Fibroblast of the conjunctiva (primary cell): Measurements from ENCODE around the gene CCDC51.
"Not testable (repeated sequence)": the region's sequence is repeated elsewhere in the genome, so short reads cannot be mapped to it uniquely, and the experiment has no call there.

ENCODE experiments used
- DNase-seq: peaks from one replicate; pipeline ENCODE4 v3.0.0-alpha.2; 2010; ENCODE audit warnings: low read depth

The CCDC51 gene

GRCh38 chr3:48465531-48466378 is 25.8 kb upstream of the CCDC51 start:
- DNase-seq, result peak; percentile 100

GRCh38 chr3:48465237-48465530 is 25.3 kb upstream of the CCDC51 start:
- no peak for DNase-seq

DNA sequence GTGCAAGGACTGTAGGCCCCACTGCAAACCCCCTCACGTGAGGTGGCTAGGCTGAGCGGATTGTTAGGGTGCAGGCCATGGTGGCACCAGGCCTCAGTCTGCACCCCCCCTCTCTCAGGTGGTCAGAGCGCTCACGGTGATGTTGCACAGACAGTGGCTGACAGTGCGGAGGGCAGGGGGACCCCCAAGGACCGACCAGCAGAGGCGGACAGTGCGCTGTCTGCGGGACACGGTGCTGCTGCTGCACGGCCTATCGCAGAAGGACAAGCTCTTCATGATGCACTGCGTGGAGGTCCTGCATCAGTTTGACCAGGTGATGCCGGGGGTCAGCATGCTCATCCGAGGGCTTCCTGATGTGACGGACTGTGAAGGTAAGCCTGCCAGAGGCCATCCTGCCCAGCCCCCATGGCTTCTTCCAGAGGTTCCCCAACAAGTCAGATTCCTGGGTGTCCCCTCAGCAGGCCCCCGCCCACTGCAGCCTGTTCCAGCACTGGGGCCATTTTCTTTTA is 24.8 kb upstream of the CCDC51 start:
- DNase-seq, result no peak

DNA sequence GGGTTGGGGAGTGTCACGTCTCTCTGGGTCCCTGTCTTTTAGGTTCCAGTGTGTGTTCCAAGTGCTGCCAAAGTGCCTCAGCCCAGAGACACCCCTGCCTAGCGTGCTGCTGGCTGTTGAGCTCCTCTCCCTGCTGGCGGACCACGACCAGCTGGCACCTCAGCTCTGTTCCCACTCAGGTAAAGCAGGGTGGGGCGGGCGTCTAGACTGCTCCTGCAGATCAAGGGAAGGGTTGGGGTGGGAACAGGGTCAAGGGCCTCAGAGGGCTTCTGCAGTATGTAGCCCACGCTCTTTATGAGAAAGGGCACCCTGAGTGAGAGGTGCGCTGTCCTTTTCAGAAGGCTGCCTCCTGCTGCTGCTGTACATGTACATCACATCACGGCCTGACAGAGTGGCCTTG is 23.8 kb upstream of the CCDC51 start:
- no peak for DNase-seq

DNA sequence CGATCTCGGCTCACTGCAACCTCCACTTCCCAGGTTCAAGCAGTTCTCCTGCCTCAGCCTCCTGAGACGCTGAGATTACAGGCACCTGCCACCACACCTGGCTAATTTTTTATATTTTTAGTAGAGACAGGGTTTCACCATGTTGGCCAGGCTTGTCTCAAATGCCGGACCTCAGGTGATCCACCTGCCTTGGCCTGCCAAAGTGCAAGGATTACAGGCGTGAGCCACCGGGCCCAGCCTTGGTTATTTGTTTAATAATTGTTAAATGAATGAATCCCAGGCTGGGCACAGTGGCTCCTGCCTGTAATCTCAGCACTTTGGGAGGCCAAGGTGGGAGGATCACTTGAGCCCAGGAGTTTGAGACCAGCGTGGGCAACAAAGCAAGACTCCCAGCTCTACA is 21.8 kb upstream of the CCDC51 start:
- DNase-seq, result not testable (repeated sequence)

- DNase-seq, result no peak
Measured at GRCh38 chr3:48460517-48460902, 20.6 kb upstream of the CCDC51 start.

DNA sequence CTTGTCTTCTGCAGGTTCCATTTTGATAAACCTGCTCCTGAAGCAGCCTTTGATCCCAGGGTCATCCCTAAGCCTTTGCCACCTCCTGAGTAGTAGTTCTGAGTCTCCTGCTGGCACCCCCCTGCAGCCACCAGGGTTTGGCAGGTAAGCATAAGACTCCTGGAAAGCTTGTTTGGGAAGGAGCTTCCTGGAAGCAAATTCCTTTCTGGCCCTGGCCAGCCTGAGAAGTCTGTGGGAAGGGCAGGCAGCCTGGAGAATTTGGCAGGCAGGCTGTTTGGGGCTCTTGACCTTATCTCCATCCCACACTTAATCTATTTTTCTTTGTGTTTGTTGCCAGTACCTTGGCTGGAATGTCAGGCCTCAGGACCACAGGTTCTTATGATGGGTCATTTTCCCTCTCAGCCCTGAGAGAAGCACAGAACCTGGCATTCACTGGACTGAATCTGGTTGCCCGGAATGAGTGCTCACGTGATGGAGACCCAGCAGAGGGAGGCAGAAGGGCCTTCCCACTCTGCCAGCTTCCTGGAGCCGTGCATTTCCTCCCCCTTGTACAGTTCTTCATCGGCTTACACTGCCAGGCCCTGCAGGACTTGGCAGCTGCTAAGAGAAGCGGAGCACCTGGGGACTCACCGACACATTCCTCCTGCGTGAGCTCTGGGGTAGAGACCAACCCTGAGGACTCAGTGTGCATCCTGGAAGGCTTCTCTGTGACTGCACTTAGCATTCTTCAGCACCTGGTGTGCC is 20.0 kb upstream of the CCDC51 start:
- DNase-seq, result no peak

DNA sequence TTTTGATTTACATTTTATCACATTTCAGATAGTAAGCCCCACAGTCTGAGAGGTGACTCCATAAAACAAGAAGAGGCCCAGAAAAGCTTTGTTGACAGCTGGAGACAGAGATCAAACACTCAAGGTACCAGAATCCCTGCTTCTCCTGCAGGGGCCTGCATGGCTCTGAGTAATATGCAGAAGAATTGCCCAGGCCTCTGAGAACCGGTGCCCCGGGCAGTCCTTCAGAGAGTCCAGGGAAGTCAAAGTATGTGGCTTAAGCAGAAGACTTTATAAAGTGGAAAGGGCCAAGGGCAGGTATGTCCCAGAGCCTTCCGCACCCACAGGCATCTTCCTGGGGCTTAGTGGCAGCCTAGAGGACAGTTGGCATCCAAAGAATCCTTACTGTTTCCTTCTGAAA is 19.4 kb upstream of the CCDC51 start:
- DNase-seq, result no peak

DNA sequence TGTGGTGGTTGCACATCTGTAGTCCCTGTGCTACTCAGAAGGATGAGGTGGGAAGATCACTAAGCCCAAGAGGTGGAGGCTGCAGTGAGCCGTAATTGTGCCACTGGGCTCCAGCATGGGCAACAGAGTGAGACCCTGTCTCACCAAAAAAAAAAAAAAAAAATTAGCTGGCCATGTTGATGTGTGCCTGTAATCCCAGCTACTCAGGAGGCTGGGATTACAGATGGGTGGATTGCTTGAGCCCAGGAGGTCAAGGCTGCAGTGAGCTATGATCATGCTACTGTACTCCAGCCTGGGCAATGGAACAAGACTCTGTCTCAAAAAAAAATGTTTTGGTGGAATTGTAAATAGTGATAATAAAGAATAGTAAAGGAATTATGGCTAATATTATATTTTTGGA is 16.5 kb upstream of the CCDC51 start:
- DNase-seq, result no peak

DNA sequence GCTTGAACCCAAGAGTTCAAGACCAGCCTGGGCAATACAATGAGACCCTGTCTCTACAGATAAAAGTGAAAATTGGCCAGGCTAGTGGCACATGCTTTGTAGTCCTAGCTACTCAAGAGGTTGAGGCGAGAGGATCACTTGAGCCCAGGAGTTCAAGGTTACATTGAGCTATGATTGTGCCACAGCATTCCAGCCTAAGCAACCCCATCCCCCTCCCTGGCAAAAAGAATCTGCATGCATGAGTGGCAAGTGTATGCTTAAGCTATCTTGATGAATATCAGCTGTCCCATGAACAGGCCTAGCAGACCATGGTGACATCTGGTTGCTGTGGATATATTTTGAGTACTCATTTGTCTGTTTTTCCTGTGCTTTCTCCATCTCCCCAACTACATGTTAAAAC is 11.4 kb upstream of the CCDC51 start:
- no peak for DNase-seq

DNA sequence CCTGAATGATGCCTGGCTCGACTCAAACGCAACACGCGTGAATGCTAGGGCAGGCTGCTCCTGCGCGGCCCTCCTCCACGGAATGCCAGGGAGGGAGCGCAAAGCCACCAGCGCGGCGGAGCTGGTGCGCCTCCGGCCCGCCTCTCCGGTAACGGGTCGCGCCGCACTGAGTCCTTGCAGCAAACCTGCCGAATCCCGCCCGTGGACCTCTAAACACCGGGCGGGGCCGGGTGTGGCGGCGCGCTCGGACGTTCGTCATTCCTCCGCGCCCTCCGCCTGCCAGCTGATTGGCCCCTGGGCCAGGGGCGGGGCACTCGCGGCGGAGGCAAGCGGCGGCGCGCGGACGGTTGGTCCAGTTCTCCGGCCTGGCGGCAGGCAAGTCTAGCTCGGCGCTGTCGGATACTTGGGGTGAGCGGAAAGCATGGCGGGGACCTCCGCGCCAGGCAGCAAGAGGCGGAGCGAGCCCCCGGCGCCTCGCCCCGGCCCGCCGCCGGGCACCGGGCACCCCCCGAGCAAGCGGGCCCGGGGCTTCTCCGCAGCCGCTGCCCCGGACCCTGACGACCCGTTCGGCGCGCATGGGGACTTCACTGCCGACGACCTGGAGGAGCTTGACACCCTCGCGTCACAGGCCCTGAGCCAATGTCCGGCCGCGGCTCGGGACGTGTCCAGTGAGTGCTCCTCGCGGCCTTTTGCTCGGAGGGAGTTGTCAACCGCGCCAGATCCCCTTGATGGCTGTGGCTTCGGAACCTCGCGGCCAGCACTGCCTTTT is 6.7 kb upstream of the CCDC51 start, which contains the start of gene ATRIP:
Gene ATRIP (plus strand): TSS at position 313 of the 769 bp plus-strand sequence. CDS start 109 bp downstream, at position 422.
- peak; percentile 56 for DNase-seq

GRCh38 chr3:48446043-48446424 is 6.1 kb upstream of the CCDC51 start:
- no peak for DNase-seq

DNA sequence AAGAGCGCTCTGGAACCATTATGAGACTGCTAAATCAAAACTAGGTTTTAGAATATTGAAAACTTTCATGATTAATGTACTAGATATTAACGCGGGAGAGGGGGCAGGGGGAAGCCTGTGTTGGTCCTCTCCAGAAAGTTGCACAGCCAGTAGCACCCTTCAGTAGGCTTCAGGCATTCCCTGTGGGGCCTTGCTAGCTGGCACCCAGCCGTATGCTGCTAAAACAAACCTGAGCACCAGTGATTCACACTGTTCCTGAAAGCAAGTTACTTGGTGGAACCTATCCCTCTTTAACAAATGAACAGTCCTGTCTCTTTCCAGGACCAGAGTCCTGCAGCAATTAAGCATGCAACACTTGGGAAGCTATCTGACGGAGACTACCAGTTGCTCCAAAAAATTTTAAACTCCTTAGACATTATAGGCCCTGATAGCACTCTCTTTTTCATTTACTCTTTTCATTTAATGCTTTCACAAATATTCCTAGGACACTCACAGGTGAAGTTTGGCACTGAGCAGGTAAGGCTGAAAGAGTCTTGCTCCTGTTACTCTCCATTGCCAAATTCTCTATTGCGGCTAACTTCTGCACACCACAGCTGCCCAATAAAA is 5.5 kb upstream of the CCDC51 start:
- DNase-seq, result no peak

DNA sequence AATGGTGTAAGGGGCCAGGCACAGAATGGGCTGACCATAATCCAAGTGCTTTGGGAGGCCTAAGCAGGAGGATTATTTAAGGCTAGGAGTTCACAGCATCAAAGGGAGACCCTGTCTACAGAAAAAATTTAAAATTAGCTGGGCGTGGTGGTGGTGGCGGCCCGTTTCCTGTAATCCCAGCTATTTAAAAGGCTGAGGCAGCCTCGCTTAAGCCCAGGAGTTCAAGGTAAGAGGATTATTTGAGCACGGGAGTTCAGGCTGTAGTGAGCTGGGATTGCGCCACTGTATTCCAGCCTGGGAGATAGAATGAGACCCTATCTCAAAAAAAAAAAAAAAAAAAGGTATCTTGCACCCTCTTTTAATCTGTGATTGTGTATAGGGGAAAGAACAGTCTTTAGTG is 2.0 kb upstream of the CCDC51 start:
- DNase-seq, result no peak

GRCh38 chr3:48440590-48440958 is 655 bp upstream of the CCDC51 start:
- no peak for DNase-seq

DNA sequence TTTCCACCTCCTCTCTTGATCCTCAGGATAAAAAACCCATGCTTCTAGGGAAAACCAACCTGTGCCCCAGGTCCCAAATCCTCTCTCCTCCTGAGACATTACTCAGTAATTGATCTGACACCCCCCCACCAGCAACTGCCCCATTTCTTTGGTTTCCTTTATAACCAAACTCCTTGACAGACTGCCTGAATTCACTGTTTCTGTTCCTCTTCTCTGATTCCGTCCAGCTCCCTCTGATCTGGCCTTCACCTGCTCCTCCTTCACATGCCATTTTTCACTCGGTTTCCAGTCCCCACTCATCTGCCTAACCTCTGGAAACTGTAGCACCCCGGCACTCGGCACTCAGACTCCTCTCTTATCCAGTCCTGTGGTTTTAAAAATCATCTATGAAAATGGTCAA is 2.1 kb downstream of the CCDC51 start:
- no peak for DNase-seq

DNA sequence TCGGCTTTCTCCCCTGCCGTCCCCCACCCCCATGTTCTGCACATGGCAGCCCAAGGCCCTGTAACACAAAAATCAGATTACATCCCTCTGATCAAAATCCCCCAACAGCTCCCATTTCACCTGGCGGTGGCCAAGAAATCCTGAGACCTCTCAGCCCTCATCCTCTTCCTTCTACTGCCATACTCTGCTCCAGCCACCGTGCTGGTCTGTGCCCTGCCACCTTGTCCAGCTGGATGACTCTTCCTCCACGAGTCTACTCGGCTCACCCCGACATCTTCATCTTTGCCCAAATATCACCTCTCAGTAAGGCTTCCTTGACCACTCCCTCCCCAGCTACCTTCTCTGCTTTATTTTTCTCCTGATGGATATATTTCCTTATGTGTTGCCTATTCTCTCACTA is 3.1 kb downstream of the CCDC51 start:
- no peak for DNase-seq

DNA sequence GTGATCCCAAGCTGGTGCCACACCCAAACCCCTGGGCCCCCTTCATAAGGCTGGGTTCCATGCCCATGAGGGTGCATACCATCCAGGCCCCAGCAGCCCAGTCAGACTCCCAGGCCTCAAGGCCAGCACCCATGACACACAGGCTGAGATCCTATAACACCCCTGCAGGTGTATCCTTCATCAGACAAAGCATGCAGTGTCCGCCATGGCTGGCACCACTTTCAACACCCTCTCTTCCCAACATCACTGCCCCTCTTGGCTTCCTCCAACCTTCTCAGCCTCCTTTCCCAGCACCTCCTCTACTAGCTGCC is 3.5 kb downstream of the CCDC51 start:
- no peak for DNase-seq

DNA sequence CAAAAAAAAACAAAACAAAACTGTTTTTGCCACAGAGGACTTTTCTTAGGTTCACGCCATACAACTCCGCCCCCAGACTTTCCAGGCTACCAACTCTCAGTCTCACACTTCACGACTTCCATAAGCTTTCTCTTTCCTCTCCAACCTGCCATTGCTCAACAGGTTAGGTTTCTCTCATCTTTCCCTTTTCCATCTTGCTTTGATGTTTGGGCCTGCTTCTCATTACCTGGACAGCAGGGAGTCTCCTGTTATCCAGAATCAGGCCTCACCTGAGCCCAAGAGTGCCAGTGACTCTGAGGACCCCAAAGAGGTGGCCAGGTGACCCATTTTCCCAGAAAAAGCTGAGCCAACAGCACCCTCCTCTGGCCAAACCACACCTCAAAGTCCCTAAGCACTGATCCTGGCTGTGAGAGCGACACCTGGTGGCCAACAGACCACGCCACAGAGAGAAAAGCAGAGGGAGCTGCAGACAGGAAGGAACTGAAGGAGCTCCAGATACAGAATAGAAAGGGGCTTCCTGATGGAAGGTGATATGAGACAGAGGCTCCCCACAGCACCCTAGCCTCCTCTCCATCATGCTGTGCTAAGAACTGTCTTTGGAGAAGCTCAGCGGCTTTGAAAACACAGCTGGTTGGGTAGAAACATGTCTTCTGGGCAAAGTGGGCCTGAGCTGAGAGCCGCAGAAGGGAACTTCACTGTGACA is 4.0 kb downstream of the CCDC51 start:
- DNase-seq, result peak; percentile 74

GRCh38 chr3:48435223-48435595 is 4.7 kb downstream of the CCDC51 start:
- DNase-seq, result no peak

GRCh38 chr3:48434591-48435222 is 5.2 kb downstream of the CCDC51 start:
- no peak for DNase-seq
